Naive thymus-derived CD4-positive, alpha-beta T cell (primary cell): ENCODE results near the gene AMIGO3. TPM values are rescaled to one million over a fixed set of nuclear protein-coding genes. Genes with fewer than 3 reads are reported as not detected.

Source experiments
- ATAC-seq: fragments of 150-1000 bp; cut with Tn5 transposase; 2 replicates; pipeline ENCODE4 v1.10.0; 2021; ENCODE audit warnings: mild to moderate bottlenecking, moderate library complexity
- CTCF ChIA-PET: fragments of 350-600 bp; sonication (Branson Sonifier 250); formaldehyde crosslinking; loops from one replicate; lab custom pipeline; 2021; ENCODE audit warnings: antibody characterized with exemption; lab: Charles Lee
- POLR2A ChIA-PET: fragments of 350-600 bp; sonication (Branson Sonifier 250); formaldehyde crosslinking; loops from one replicate; lab custom pipeline; 2021; ENCODE audit warnings: antibody characterized with exemption, inconsistent platforms; lab: Charles Lee
- DNase-seq, 9 donors: peaks; one replicate each; pipeline versions ENCODE4 v3.0.0 to v3.0.0-alpha.2; 2020 to 2022; ENCODE audit warnings: mixed read lengths in 1 of 9
- H3K27ac ChIP-seq: one replicate; pipeline ENCODE4 v1.7.0; 2013; ENCODE audit warnings: mild to moderate bottlenecking, low read depth, low read length, moderate library complexity
- H3K27me3 ChIP-seq, 2 donors: one replicate each; pipeline ENCODE4 v1.7.0; 2013; ENCODE audit warnings: low read length in 2 of 2, mild to moderate bottlenecking in 2 of 2, moderate library complexity in 2 of 2; ENCODE audit not compliant: control insufficient read depth in 2 of 2, insufficient read depth in 2 of 2
- H3K36me3 ChIP-seq, 3 experiments: 1 replicate in 2 of 3; 2 replicates in 1 of 3; pipeline ENCODE4 v1.7.0; 2013; ENCODE audit warnings: low read length in 3 of 3, mild to moderate bottlenecking in 3 of 3, moderate library complexity in 1 of 3; ENCODE audit not compliant: insufficient read depth in 3 of 3, control insufficient read depth in 2 of 3
- H3K4me1 ChIP-seq, 2 donors: one replicate each; pipeline ENCODE4 v1.7.0; 2013; ENCODE audit warnings: low read length in 2 of 2, mild to moderate bottlenecking in 2 of 2, moderate library complexity in 1 of 2; ENCODE audit not compliant: control insufficient read depth in 2 of 2, insufficient read depth in 2 of 2
- H3K4me3 ChIP-seq: 2 replicates; pipeline ENCODE4 v1.7.0; 2013; ENCODE audit warnings: mild to moderate bottlenecking, low read length
- H3K9me3 ChIP-seq, 3 experiments: 1 replicate in 2 of 3; 2 replicates in 1 of 3; pipeline ENCODE4 v1.7.0; 2013; ENCODE audit warnings: low read length in 3 of 3; ENCODE audit not compliant: control insufficient read depth in 2 of 3
- H3K27ac Mint-ChIP-seq, 9 donors: one replicate each; pipeline ENCODE4 v1.8.0; 2020 to 2022; ENCODE audit warnings: mixed read lengths in 9 of 9, mild to moderate bottlenecking in 8 of 9, moderate library complexity in 5 of 9, inconsistent platforms in 2 of 9
- H3K27me3 Mint-ChIP-seq, 5 donors: one replicate each; pipeline ENCODE4 v1.8.0; 2021 to 2022; ENCODE audit warnings: mixed read lengths in 5 of 5, mild to moderate bottlenecking in 1 of 5
- H3K36me3 Mint-ChIP-seq, 5 donors: one replicate each; pipeline ENCODE4 v1.8.0; 2020 to 2022; ENCODE audit warnings: mixed read lengths in 5 of 5, mild to moderate bottlenecking in 3 of 5, inconsistent platforms in 1 of 5
- H3K4me1 Mint-ChIP-seq, 7 donors: one replicate each; pipeline ENCODE4 v1.8.0; 2020 to 2022; ENCODE audit warnings: mixed read lengths in 7 of 7, mild to moderate bottlenecking in 3 of 7, inconsistent platforms in 1 of 7
- H3K4me3 Mint-ChIP-seq, 10 donors: one replicate each; pipeline ENCODE4 v1.8.0; 2020 to 2022; ENCODE audit warnings: mild to moderate bottlenecking in 10 of 10, mixed read lengths in 10 of 10, moderate library complexity in 6 of 10, inconsistent platforms in 2 of 10
- H3K9me3 Mint-ChIP-seq, 11 donors: one replicate each; pipeline ENCODE4 v1.8.0; 2020 to 2022; ENCODE audit warnings: mixed read lengths in 11 of 11, mild to moderate bottlenecking in 4 of 11, inconsistent platforms in 1 of 11, moderate library complexity in 1 of 11
- intact Hi-C, 2 donors: fragments of 100-400 bp; cut with micrococcal nuclease; formaldehyde crosslinking; loops; one replicate each; pipeline ENCODE4 v1.15.1; 2023
- polyA plus RNA-seq, 2 donors: library from polyadenylated mRNA; unstranded; fragments of 300-500 nt; fragmentation: Illumina TruSeq; gene quantifications; one replicate each; pipeline ENCODE4 v1.2.3, GENCODE V29; 2021
- total RNA-seq, 6 experiments: library from RNA in 5 of 6; stranded (reverse) in 5 of 6; gene quantifications; 1 replicate in 5 of 6; 2 replicates in 1 of 6; pipeline ENCODE4 v1.2.3 and lab custom pipeline; 2021 to 2026

The AMIGO3 gene
- total and polyA plus RNA-seq, 7 experiments from 2014 or later = 0.16 to 1.8 (median 0.41) TPM; not detected in 3

DNA sequence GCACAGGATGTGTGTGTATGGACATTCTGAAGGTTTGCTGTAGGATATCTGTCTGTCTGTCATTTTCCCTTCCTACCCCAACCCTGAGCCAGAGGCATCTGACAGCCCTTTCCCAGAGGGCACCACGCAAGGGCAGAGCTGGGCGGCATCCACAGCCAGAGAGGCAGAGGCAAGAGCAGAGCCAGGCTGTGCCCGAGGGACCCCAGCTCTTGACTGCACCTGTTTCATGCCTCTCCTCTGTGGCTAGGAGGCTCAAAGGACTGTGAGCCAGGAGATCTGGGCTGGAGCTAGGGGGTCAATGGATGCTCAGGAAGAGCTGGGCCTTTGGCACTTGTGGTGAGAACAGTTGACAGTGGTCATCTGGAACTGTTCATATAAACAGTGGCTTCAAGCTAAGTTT, 50.1 kb downstream of the AMIGO3 start:
- intact Hi-C loops = no loop called here
- CTCF ChIA-PET = interaction anchor here (5.4 kb wide), 1 partner anchor 129 kb away, joined by 111 read pairs; no protein-coding TSS in a partner anchor
- ATAC-seq (no peak), DNase-seq (no peak)
- H3K27ac ChIP-seq = no peak overlapping the region
- Mint-ChIP-seq H3K27ac (peak overlapping the region in 1 of 9 donors; percentile 5), H3K4me3 (no peak overlapping the region), H3K4me1 (peaks cover 7 to 24% (median 13%) of the 10 kb centered on the region in 7 donors), H3K36me3 (no peaks in the 10 kb centered on the region), H3K27me3 (peaks cover 0 to 3% (median 0%) of the 10 kb centered on the region in 5 donors), H3K9me3 (no peaks in the 10 kb centered on the region)
- H3K4me3 ChIP-seq = no peak overlapping the region
- no peaks in the 10 kb centered on the region for H3K27me3 ChIP-seq
- no peaks in the 10 kb centered on the region for H3K9me3 ChIP-seq
- peaks cover 0 to 2% (median 0%) of the 10 kb centered on the region in 3 experiments for H3K36me3 ChIP-seq
- peaks cover 6% of the 10 kb centered on the region in 2 donors for H3K4me1 ChIP-seq
- POLR2A ChIA-PET = interaction anchor here (1.8 kb wide), 1 partner anchor 130 kb away, joined by 6 read pairs; no protein-coding TSS in a partner anchor

DNA sequence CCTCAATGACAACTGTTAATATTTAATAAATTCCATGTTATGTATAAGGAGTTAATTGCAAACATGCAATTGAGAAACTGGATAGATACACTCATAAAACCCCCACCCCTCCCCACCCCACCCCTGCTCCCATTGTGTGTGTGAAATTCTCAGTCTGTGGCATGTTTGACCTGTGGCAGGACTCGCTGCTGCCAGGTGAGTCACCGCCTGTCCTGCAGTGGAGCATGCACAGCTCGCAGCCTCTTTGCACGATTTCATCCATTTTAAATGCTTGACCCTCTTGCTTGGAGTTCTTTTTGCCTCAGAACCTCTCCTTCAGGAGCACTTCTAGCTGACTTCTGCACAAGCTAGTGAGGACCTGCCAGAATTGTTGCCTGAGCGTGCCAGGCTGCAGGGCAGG, 50.6 kb downstream of the AMIGO3 start:
- no peak for ATAC-seq

DNA sequence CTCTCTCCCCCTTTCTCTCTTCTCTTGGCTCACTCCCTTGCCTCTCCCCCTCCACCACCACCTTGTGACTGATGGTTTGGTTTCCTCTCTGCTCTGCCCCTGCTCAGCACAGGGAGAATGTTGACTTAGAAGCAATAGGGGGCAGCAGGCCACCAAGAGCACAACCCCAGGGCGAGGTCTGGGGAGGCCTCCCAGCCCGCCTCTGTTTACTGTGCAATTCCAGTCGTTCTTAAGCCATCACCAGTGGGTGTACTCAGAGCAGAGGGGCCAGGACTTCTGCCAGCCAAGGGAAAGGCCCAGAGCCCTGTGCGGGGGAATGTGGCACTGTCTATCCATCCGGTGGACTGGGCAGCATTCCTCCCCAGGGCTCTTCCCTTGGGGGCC, 51.1 kb downstream of the AMIGO3 start:
- ChIA-PET POLR2A (interaction anchor here (0.6 to 1.8 kb wide), 2 partner anchors 97 to 129 kb away, joined by 3 to 6 read pairs; no protein-coding TSS in a partner anchor), CTCF (interaction anchor here (5.4 kb wide), 1 partner anchor 128 kb away, joined by 111 read pairs; no protein-coding TSS in a partner anchor)
- ATAC-seq (no peak), DNase-seq (no peak)
- Histone ChIP-seq H3K9me3 (no peaks in the 10 kb centered on the region), H3K4me3 (no peak overlapping the region), H3K4me1 (peaks cover 4 to 5% of the 10 kb centered on the region in 2 donors), H3K27me3 (no peaks in the 10 kb centered on the region), H3K27ac (no peak overlapping the region), H3K36me3 (no peaks in the 10 kb centered on the region)
- peaks cover 6 to 20% (median 8%) of the 10 kb centered on the region in 7 donors for H3K4me1 Mint-ChIP-seq
- peaks cover 0 to 8% (median 0%) of the 10 kb centered on the region in 5 donors for H3K27me3 Mint-ChIP-seq
- no peak overlapping the region for H3K27ac Mint-ChIP-seq
- no peaks in the 10 kb centered on the region for H3K9me3 Mint-ChIP-seq
- intact Hi-C loops = no loop called here
- no peaks in the 10 kb centered on the region for H3K36me3 Mint-ChIP-seq
- H3K4me3 Mint-ChIP-seq = no peak overlapping the region

More for the DNA sequence above, 50.6 kb downstream of the AMIGO3 start:
- intact Hi-C loops = no loop called here
- DNase-seq = no peak
- Histone ChIP-seq H3K9me3 (no peaks in the 10 kb centered on the region), H3K4me1 (peaks cover 6% of the 10 kb centered on the region in 2 donors), H3K36me3 (no peaks in the 10 kb centered on the region), H3K4me3 (no peak overlapping the region), H3K27me3 (no peaks in the 10 kb centered on the region), H3K27ac (no peak overlapping the region)
- Mint-ChIP-seq H3K4me1 (peaks cover 7 to 24% (median 12%) of the 10 kb centered on the region in 7 donors), H3K4me3 (no peak overlapping the region), H3K36me3 (no peaks in the 10 kb centered on the region), H3K27me3 (peaks cover 0 to 7% (median 0%) of the 10 kb centered on the region in 5 donors), H3K9me3 (no peaks in the 10 kb centered on the region), H3K27ac (no peak overlapping the region)
- ChIA-PET POLR2A (interaction anchor here (0.6 to 1.8 kb wide), 2 partner anchors 97 to 129 kb away, joined by 3 to 6 read pairs; no protein-coding TSS in a partner anchor), CTCF (interaction anchor here (5.4 kb wide), 1 partner anchor 128 kb away, joined by 111 read pairs; no protein-coding TSS in a partner anchor)

DNA sequence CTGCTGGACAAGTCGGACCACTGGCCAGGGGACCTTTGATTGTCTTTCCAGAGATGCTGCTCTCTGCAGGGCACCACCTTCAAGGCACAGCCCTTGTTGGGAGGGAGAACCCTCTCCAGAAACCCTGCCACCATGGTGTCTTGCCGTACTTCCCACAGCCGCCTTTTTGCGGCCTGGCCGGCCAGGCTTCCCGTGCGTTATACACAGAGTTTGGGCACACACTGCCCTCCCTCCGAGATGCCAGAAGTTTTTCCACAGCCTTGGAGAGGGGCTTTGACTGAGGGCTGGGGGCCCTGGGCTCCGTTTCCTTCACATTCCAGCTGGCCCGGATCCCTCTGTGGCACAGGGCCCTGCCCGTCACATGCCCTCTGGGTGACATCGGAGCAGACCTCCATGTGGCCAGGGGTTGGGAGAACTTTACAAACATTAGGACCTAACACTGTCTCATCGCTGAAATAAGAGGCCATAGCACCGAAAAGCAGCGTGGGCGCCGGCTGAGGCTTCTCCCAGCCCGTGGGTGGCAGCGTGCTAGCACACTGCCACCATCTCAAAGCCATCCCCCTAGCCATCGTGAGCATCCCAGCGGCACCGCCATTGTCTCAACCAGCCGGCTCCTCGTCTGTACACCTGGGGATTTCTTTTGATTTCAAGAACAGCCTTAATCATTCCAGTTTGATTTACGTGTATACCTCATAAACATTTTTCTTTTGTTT, 51.6 kb downstream of the AMIGO3 start:
- Mint-ChIP-seq H3K4me3 (no peak overlapping the region), H3K9me3 (no peaks in the 10 kb centered on the region), H3K27me3 (peaks cover 0 to 8% (median 0%) of the 10 kb centered on the region in 5 donors), H3K27ac (no peak overlapping the region), H3K36me3 (no peaks in the 10 kb centered on the region), H3K4me1 (peaks cover 6 to 16% (median 8%) of the 10 kb centered on the region in 7 donors)
- ATAC-seq (no peak), DNase-seq (no peak)
- no peaks in the 10 kb centered on the region for H3K4me1 ChIP-seq
- H3K27ac ChIP-seq = no peak overlapping the region
- H3K27me3 ChIP-seq = no peaks in the 10 kb centered on the region
- H3K36me3 ChIP-seq = no peaks in the 10 kb centered on the region
- no peak overlapping the region for H3K4me3 ChIP-seq
- POLR2A ChIA-PET = no interaction called here
- intact Hi-C loops = no loop called here
- CTCF ChIA-PET = no interaction called here
- no peaks in the 10 kb centered on the region for H3K9me3 ChIP-seq

Other genes starting within 250 kb of the AMIGO3 start
- 10 to 100 TPM; 12.0 to 22.3 (median 20.1) TPM for gene DAG1, start 249.4 kb downstream of the AMIGO3 start, total RNA-seq
- 1 to 10 TPM; 5.4 to 5.7 TPM for gene DAG1, start 249.4 kb downstream of the AMIGO3 start, polyA plus RNA-seq
- under 1 TPM; 0.12 to 0.16 (median 0.14) TPM for gene BSN, start 165.2 kb downstream of the AMIGO3 start, total RNA-seq
- not detected for gene BSN, start 165.2 kb downstream of the AMIGO3 start, polyA plus RNA-seq
- gene APEH, start 45.3 kb downstream of the AMIGO3 start, total RNA-seq = 100 to 1,000 TPM in 2 of 5 experiments, 10 to 100 TPM in 3; 75.5 to 151 (median 99.1) TPM
- 100 to 1,000 TPM; 103 to 151 TPM for gene APEH, start 45.3 kb downstream of the AMIGO3 start, polyA plus RNA-seq
- gene MST1, start 30.2 kb downstream of the AMIGO3 start, total RNA-seq = 10 to 100 TPM in 3 of 5 experiments, 1 to 10 TPM in 2; 7.9 to 12.8 (median 10.0) TPM
- gene MST1, start 30.2 kb downstream of the AMIGO3 start, polyA plus RNA-seq = 1 to 10 TPM in 1 of 2 donors, under 1 TPM in 1; 0.90 to 1.0 TPM
- 10 to 100 TPM; 34.5 to 77.2 (median 50.7) TPM for gene RNF123, start 30.1 kb downstream of the AMIGO3 start, total RNA-seq
- 10 to 100 TPM in 1 of 2 donors, 1 to 10 TPM in 1; 8.3 to 19.7 TPM for gene RNF123, start 30.1 kb downstream of the AMIGO3 start, polyA plus RNA-seq
- gene GMPPB, start 4.3 kb upstream of the AMIGO3 start, total RNA-seq = 10 to 100 TPM; 38.3 to 60.4 (median 43.9) TPM
- 10 to 100 TPM; 14.9 to 18.1 TPM for gene GMPPB, start 4.3 kb upstream of the AMIGO3 start, polyA plus RNA-seq
- 10 to 100 TPM; 41.8 to 57.0 (median 47.3) TPM for gene IP6K1, start 66.9 kb upstream of the AMIGO3 start, total RNA-seq
- 10 to 100 TPM; 18.4 to 36.3 TPM for gene IP6K1, start 66.9 kb upstream of the AMIGO3 start, polyA plus RNA-seq
- under 1 TPM in 3 of 5 experiments, not detected in 2; 0.29 to 0.62 (median 0.44) TPM for gene CDHR4, start 80.2 kb upstream of the AMIGO3 start, total RNA-seq
- gene CDHR4, start 80.2 kb upstream of the AMIGO3 start, polyA plus RNA-seq = not detected
- gene INKA1, start 83.6 kb upstream of the AMIGO3 start, total RNA-seq = 1 to 10 TPM in 3 of 5 experiments, under 1 TPM in 2; 0.65 to 2.2 (median 1.8) TPM
- 1 to 10 TPM in 1 of 2 donors, under 1 TPM in 1; 0.69 to 1.6 TPM for gene INKA1, start 83.6 kb upstream of the AMIGO3 start, polyA plus RNA-seq
- 100 to 1,000 TPM; 273 to 318 (median 287) TPM for gene UBA7, start 94.3 kb upstream of the AMIGO3 start, total RNA-seq
- 10 to 100 TPM; 31.6 to 48.4 TPM for gene UBA7, start 94.3 kb upstream of the AMIGO3 start, polyA plus RNA-seq
- 10 to 100 TPM in 1 of 5 experiments, 1 to 10 TPM in 4; 4.1 to 22.5 (median 5.7) TPM for gene TRAIP, start 136.9 kb upstream of the AMIGO3 start, total RNA-seq
- gene TRAIP, start 136.9 kb upstream of the AMIGO3 start, polyA plus RNA-seq = 1 to 10 TPM; 2.7 to 3.8 TPM
- not detected for gene CAMKV, start 150.2 kb upstream of the AMIGO3 start, total RNA-seq
- not detected for gene CAMKV, start 150.2 kb upstream of the AMIGO3 start, polyA plus RNA-seq
- gene MST1R, start 184.2 kb upstream of the AMIGO3 start, total RNA-seq = 1 to 10 TPM in 3 of 5 experiments, under 1 TPM in 2; 0.39 to 5.8 (median 1.2) TPM
- gene MST1R, start 184.2 kb upstream of the AMIGO3 start, polyA plus RNA-seq = under 1 TPM; 0.66 to 0.80 TPM
- 10 to 100 TPM in 2 of 5 experiments, 1 to 10 TPM in 3; 4.6 to 12.6 (median 8.6) TPM for gene MON1A, start 210.1 kb upstream of the AMIGO3 start, total RNA-seq
- gene MON1A, start 210.1 kb upstream of the AMIGO3 start, polyA plus RNA-seq = 10 to 100 TPM; 10.9 to 24.5 TPM
- gene RBM6, start 220.5 kb upstream of the AMIGO3 start, total RNA-seq = 100 to 1,000 TPM; 103 to 208 (median 153) TPM
- gene RBM6, start 220.5 kb upstream of the AMIGO3 start, polyA plus RNA-seq = 10 to 100 TPM; 29.6 to 70.1 TPM